ENCODE data around the gene COX17.

- no peak for TF ChIP-seq CTCF (IDR thresholded peaks at IDR 0.05; ENCODE audit: poor library complexity)
- no peak for TF ChIP-seq EZH2 (IDR thresholded peaks at IDR 0.05; ENCODE audit: borderline replicate concordance)
- TF ChIP-seq EZH2phosphoT487 (IDR thresholded peaks at IDR 0.05; ENCODE audit: low read depth, severe bottlenecking, unreplicated experiment) = no peak
Measured at GRCh38 chr3:119657887-119658702, 19.1 kb downstream of the COX17 start.
